ENCODE data around the gene HCN2.

The HCN2 gene

DNA sequence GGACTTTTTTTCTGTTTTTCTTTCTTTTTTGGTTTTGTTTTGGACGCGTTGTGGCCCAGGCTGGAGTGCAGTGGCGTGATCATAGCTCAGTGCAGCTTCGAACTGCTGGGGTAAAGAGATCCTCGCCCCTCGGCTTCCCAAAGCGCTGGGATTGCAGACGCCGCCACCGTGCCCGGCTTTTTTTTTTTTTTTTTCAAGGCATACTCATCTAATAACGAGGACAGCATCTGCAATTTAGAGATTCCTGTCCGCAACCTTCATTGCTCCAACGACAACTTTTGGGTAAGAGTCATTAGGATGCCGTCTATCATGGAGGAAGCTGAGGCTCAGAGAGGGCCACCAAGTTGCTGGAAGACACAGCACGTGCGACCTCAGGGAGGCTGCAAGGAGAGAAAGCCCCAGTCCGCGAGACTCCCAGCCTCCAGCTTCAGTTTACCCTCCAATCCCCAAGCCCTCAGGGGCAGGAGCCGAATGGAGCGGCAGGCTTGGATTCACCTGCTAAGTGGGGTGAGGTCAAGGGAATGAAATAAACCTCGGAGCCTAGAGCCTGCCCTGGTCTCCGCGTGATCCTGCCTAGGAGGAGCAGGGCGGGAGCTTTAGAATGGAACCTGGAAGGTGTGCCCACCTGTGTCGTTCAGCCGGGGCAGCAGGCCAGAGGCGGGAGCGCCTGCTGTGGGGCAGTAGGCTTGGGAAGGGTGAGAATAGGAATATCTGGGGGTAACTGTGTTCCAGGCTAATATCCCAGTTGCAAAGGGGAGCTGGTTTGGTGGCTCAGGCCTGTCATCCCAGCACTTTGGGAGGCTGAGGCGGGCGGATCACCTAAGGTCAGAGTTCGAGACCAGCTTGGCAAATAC lies 44.3 kb downstream of the HCN2 start:
- peak in 1 of 51 donors; percentile 12 for DNase-seq

DNA sequence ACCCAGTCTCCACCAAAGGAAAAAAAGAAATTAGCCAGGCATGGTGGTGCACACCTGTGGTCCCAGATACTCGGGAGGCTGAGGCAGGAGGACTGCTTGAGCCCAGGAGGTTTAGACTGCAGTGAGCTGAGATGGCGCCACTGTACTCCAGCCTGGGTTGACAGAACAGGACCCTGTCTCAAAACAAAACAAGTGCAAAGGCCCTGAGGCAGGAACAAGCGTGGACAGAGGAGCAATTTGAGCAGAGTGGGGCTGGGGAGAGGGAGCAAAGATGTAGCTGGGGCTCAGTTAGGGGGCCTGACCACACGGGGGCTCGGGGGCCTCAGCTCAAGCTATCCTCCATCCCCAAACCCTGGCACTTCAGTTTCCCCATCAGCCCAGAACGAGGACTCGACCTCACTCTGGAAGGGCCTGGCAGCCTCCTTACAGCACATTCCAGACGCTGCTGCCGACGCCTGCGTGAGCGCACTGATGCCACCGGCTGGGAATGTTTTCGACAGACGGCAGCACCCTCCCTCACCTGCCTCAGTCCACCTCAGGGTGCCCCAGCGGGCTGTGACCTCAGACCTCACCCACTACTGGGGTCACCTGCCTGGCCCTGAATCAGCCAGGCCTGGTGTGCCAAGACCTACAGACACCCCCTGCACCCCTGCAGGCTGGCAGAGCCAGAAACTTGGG lies 45.4 kb downstream of the HCN2 start:
- no peak for DNase-seq

DNA sequence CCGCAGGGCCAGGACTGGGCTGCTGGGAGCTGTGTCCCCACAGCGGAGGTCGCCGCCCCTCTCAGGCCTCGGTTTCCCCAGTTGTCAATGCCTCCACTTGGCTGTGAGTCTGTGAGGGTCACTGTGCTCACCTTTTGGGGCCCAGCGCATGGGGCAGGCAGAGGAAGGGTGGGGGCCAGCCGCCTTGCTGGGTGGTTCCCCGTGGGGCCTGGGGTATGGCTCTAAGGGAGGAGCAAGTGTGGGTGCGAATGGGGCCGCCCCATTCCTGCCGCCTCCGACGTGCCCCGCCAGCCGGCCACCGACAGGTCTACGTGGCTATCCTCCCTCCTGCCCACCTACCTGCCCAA lies 49.2 kb downstream of the HCN2 start:
- DNase-seq, result no peak

DNA sequence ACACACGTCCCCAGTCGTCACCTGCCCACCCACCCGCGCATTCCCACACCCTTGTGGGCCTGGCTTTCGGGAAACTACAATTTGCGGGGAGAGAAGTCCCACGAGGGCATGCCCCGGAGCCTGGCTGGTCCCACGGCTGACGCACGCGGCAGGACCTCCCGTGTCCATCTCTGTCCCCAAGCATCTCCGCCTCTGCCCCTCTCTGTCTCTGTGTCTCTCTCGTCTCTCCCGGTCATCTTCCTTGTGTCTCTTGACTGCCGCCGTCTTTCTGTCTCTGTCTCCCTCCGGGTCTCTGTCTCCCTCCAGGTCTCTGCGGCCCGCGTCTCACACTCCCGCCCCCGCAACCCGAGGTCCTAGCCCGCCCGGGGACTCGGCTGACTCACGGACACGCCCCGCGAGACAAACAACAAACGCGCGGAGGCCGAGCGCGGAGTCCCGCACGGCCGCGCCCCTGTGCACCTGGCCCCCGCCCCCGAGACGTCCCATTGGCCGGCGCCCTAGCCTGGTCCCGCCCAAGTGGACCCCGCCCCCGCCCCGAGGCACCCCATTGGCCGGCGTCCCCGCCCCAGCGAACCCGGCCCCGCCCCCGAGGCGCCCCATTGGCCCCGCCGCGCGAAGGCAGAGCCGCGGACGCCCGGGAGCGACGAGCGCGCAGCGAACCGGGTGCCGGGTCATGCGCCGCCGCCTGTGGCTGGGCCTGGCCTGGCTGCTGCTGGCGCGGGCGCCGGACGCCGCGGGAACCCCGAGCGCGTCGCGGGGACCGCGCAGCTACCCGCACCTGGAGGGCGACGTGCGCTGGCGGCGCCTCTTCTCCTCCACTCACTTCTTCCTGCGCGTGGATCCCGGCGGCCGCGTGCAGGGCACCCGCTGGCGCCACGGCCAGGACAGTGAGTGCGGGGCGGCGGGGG lies 49.8 kb downstream of the HCN2 start, which contains the start of gene FGF22:
Gene FGF22, plus strand, starts transcription at position 627 of the 908 bp plus-strand sequence. Its CDS starts 47 bp downstream, at position 674.
- DNase-seq, result peak; percentile 29 to 98 (median 86)

DNA sequence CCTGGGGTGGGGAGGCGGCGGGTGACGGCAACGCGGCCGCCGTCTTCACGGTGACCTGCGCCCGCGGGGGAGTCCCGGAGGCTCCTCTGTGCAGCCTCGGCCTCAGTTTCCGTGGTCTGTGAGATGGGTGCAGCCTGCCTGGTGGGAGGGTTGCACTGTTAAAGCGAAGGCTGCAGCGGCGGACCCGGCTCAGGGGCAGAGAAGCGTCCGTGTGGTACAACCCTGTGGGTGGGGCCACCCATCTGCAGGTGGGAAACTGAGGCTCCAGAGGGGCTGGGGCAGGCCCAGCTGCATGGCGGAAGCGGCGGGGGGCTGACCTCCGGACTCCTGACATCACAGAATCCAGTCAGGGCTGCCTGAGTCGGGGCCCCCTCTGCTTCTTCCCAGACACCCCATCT lies 50.5 kb downstream of the HCN2 start:
- no peak for DNase-seq

DNA sequence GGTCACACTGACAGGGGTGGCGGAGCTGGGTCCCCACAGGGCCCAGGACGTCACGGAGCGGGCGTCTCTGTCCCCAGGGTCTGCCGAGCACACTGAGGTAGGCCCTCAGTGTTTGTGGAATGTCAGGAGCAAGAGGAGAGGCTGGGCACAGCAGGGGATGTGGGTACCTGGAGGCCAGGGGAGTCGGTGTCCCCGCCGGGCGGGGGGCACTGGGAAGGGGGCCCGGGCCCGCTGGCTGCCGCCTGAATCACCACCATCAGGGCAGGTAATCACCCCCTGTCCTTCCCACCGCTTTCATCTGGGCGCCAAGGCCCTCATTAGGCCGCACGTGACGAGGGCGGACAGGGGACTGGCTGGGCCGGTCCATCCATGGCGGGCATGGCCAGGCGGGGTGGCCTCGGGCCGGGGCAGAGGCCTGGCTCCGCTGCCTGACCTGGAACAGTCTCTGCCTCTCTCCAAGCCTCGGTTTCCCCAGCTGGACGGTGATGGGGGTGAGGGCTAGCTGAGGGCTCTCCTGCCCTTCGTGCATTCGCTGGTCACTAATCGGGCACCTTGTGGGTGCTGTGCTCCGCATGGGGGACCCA lies 51.0 kb downstream of the HCN2 start:
- DNase-seq, result no peak

DNA sequence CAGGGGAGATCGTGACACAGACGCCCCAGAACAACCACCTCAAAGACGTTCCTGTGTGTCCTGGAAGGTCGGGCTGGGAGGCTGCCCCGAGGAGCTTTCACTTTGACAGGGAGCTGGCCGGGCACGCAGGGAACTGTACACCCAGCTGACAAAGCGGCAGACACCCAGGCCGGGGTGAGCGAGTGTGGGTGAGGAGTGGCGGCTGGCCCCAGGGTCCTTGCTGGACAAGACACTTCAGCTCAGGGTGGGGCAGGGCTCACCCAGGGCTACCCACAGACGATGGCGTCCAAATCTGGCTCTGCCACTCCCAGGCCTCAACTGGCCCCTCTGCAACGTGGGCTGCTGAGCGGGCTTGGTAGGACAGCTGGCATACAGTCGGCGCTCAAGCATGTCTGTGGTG lies 52.0 kb downstream of the HCN2 start:
- no peak for DNase-seq

DNA sequence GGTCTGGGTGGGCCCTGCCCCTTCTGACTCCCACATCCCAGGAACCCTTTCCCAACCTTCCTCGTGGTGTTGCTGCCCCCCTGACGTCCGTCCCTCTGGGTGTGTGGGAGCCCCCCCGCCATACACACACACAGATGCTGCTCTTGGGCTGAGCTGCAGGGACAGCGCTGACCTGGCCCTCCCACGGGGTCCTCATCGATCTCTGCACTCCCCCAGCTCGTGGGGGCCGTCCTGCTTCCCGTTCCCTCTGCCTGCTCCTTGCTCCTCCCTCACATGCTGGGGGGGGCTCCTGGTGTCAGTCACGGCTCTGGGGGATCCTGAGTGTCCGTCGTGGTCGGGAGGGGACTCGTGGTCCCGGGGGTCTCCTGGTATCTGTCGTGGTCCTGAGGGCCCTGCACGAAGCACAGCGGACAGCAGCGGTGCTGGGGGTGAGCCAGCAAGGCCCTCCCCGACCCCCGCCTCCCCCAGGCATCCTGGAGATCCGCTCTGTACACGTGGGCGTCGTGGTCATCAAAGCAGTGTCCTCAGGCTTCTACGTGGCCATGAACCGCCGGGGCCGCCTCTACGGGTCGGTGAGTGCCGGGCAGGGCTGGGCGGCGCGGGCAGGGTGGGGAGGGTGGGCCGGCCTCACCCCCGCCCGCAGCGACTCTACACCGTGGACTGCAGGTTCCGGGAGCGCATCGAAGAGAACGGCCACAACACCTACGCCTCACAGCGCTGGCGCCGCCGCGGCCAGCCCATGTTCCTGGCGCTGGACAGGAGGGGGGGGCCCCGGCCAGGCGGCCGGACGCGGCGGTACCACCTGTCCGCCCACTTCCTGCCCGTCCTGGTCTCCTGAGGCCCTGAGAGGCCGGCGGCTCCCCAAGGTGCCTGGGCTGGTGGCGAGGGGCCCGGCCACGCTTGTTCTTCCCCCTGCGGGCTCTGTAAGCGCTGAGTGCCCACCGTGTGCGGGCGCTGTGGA lies 53.4 kb downstream of the HCN2 start:
- no peak for DNase-seq

DNA sequence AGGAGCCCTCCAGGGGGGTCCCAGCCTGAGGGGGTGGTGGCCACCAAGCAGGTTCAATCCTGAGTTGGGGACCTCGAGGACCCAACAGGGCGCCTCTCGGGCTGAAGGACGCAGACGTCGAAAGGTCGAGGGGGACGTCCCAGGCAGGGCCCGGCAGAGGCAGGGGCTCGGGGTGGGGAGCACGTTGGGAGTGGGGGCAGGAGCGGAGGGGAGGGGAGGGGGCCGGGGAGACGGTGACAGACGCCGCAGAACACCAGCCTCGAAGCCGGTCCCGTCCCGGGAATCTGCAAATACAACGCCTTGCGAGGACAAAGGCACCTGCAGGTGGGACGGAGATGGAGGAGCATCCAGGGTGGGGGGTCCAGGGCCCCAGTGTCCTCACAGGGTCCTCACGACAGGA lies 54.1 kb downstream of the HCN2 start:
- no peak for DNase-seq

DNA sequence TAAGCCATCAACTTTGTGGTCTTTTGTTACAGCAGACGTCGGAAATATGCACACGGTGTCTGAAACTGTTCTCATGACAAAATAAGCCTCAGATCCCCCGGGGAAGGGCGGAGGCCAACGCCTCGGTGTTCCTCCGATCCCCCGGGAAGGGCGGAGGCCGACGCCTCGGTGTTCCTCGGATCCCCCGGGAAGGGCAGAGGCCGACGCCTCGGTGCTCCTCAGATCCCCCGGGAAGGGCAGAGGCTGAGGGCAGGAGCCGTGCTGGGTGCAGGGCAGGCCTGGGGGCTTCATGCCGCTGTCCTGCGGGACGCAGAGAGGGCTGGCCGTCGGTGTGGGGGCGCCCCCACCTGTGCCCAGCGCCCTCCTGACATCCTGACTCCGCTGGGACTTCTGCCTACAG lies 54.7 kb downstream of the HCN2 start:
- no peak for DNase-seq

DNA sequence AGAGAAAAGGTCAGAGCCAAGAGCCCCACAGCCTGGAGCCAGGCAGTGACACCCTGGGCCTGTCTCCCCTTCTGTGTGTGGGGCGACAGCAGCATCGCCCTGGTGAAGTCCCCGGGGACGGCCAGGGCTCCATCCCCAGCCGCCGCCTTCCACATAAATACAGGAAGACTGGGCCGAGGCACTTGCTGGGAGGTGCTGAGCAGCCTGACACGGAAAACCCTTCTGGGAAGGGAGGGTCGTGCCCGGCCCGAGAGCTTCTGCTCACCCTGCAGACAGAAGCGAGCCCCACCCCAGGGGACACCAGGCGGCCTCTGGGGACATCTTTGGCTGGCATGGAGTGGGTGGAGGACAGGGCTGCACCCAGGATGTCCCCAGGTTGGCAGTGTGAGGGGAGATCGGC lies 55.1 kb downstream of the HCN2 start:
- DNase-seq, result no peak

DNA sequence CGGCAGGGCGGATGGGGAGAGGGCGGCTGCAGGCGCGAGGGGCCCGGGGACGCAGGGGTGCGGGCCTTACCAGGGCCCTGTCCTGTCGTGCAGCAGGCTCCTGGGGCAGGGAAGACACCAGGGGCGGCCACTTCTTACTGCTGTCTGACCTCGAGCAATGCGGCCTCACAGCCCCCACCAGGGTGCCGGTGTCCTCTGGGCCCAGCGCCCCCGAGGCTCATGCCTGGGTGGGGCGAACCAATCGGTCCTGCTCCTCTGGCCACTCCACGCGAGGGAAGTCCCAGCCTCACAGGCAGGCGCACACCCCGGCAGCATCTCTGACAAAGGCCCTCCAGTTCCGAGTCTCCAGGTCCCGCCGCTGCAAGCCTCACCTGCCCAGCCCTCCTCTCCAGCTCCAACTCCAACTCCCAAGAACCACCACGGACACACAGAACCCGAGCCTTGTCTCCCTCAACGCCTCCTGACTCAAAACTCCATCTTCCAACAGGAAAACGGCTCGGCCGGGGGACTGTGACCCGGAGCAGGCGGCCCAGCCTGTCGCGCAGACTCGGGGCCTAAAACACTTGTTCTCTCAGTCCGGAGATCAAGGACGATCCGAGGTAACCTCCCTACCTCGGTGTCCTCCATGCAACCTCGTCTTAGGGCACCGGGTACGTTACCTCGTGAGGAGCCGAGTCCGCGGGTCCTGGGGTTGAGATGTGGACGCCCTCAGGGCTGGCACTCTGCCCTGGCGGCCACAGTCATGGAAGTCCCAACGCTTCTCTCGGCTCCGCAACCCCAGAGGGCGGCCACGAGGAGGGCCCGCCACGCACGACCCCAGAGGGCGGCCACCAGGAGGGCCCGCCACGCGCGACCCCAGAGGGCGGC lies 56.5 kb downstream of the HCN2 start:
- no peak for DNase-seq

DNA sequence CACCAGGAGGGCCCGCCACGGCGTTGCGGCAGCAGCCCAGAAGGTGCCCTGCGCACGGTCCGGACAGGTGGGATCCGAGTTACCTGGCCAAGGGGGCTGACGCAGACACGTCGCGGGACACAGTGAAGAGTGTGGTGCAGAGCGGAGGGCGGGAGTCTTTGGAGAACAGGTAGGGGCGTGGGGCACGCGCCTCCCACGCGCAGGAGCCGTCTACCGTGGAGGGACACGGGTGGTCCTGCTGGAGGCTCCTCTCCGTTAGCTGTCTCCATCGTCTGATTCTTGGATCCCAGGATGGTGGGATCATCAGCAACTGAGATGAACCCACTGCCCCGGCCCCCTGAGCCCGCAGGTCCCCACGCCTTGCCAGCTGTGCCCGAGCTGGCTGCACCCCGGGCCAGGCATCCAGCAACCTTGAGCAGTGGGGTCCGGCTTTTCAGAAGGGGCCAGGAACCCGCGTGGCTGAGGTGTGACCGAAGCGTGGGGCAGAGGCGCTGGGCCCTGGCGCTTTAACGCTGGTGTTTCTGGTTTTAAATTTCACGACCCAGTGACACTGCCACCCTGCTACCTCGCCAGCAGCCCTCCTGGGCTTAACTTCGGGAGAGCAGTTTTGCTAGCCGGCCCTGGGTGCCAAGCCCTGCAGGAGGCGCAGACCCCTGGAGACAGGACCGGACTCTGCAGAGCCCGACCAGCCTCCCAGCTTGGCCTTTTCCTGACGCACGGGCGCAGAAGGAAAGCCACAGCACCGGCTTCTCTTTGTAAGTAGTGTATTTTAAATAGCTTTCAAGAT lies 57.3 kb downstream of the HCN2 start:
- no peak for DNase-seq

DNA sequence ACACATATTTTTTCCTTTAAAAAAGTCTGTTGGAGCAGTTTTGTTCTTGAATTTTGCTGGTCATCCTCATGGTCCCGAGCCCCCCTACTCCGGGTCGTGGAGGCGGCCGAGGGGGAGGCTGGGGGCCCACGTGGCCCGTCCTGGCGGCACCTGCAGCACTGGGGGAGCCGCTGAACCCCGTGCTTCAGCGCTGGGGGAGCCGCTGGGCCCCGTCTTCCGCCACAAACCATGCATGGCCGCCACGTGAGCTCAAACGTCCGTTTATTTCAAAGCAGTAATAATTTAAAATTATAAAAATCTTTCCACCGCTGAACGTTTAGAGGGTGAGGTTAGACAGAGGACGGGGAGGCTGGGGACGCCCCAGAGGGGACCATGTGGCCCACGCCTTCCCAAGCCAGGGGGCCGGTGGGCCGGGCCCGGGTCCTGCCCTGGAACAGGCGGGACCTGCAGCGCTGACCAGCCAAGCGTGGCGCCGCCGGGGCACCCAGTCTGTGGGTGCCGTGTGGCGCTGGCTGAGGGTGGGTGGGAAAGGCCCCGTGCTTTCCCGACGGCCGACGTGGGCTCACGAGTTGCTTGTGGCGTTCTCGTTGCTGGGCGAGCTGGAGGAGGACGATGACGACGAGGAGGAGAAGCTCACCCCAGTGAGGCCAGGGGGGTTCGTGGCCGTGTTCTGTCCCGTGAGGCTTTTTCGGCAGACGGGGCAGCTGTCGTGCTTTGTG lies 58.0 kb downstream of the HCN2 start:
- DNase-seq, result no peak

DNA sequence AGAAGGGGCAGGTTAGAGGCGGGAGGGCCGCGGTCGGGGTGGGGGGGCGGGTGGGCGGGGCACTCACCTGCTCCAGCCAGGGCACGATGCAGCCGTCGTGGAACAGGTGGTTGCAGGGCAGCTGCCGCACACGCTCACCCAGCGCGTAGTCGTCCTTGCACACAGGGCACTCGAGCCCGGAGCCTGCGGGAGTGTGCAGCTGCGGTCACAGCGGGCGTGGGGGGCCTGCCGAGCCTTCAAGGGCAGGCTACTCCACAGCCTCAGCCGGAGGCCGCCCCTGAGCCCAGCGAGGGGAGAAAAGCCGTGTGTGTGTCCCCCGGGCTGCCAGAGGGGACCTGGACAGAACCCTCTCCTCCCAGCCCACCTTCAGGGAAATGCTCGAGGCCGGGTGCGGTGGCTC lies 58.6 kb downstream of the HCN2 start:
- DNase-seq, result no peak

DNA sequence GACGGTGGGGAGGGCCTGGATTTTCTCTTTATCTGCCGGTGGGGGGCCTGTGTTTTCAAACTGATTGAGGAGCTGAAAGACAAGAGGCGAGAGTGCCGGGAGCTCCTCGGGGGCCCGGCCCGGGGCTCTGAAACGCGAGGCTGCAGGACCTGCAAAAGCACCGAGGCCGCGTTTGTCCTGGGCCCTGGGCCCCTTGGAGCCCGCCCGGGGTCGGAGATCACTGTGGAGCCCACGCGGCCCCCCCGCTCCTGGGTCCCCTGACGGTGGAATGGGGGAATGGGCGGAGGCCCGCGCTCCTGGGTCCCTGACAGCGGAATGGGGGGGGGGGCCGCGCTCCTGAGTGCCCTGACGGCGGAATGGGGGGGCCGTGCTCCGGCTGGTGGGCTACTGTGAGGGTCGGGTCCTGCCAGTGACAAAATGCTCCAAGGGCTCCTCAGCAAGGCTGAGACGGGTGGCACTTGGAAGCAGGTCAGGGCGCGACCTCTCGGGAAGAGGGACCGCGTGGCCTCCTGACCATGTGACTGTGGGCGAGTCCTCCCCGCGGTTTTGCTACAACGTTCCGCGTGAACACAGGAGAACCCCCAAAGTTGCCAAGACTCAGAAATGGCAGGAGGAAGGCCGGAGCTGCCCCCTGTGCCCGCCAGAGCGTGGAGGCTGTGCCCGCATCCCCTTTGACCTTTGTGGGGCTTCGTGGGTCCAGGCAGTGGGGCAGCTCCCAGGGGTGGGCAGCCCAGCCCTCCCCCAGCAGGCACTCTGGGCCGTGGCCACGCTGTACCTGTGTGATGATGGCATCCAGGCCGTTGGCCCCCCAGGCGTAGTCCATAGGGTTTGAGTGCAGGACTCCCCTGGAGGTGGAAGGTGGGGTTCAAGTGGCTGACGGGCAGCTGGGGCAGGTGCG lies 59.5 kb downstream of the HCN2 start:
- DNase-seq, result no peak

DNA sequence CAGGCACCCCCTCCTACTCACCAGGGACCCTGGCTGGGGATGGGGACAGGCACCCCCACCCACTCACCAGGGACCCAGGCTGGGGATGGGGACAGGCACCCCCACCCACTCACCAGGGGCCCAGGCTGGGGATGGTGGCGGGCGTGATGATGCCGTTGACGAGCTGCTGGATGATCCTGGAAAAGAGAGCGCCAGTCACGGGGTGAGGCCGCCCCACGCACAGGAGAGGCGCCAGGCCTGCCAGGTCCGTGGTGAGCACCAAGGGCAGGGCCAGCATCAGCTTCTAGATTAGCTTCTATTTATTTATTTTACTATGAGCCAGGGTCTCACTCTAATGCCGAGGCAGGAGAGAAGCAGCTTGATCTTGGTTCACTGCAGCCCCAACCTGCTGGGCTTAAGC lies 60.4 kb downstream of the HCN2 start:
- no peak for DNase-seq
